GM19467 (cell line): Measurements from ENCODE around the gene CIROP.

Experiments used
- ATAC-seq: cut with Tn5 transposase; IDR thresholded peaks from one replicate; pipeline ENCODE4 v1.9.1; 2021; ENCODE audit warnings: mild to moderate bottlenecking, moderate library complexity; ENCODE audit not compliant: unreplicated experiment

Gene CIROP

GRCh38 chr14:23068789-23069412 is 35.9 kb downstream of the CIROP start:
- ATAC-seq: peak; percentile 63

- ATAC-seq: no peak
Observed at GRCh38 chr14:23067847-23068788, 36.7 kb downstream of the CIROP start.

- ATAC-seq: no peak
Observed at GRCh38 chr14:23066855-23067744, 37.7 kb downstream of the CIROP start.

GRCh38 chr14:23066368-23066767 is 38.4 kb downstream of the CIROP start:
- no peak for ATAC-seq

GRCh38 chr14:23063601-23064000 is 41.2 kb downstream of the CIROP start:
- ATAC-seq: no peak

GRCh38 chr14:23062002-23062401 is 42.8 kb downstream of the CIROP start:
- no peak for ATAC-seq

GRCh38 chr14:23060536-23061260 is 44.1 kb downstream of the CIROP start:
- no peak for ATAC-seq

GRCh38 chr14:23058654-23059504 is 45.9 kb downstream of the CIROP start:
- no peak for ATAC-seq

GRCh38 chr14:23057757-23058653 is 46.8 kb downstream of the CIROP start:
- peak; percentile 60 for ATAC-seq

GRCh38 chr14:23056956-23057756 is 47.6 kb downstream of the CIROP start, which contains the start of gene CDH24:
Gene CDH24 (minus strand): TSS chr14:23057520. CDS start chr14:23055733, 1,787 bp downstream.
- ATAC-seq: peak; percentile 40

GRCh38 chr14:23056145-23056955 is 48.4 kb downstream of the CIROP start:
- ATAC-seq: peak; percentile 51

GRCh38 chr14:23055621-23056144 is 49.1 kb downstream of the CIROP start:
- ATAC-seq: no peak

GRCh38 chr14:23055147-23055550 is 49.6 kb downstream of the CIROP start:
- ATAC-seq: no peak

GRCh38 chr14:23054000-23054811 is 50.6 kb downstream of the CIROP start:
- no peak for ATAC-seq

GRCh38 chr14:23053426-23053825 is 51.4 kb downstream of the CIROP start:
- ATAC-seq: no peak

GRCh38 chr14:23052671-23053070 is 52.1 kb downstream of the CIROP start:
- ATAC-seq: no peak
